ENCODE data around the gene ELOVL3. TPM values are rescaled to one million over a fixed set of nuclear protein-coding genes. Genes with fewer than 3 reads are reported as not detected.

Gene ELOVL3
- total RNA-seq, 1 donor from 2014 or later, result 0.48 TPM

- no peak overlapping the region for H3K4me3 ChIP-seq (ENCODE audit: insufficient read depth, low read depth, low read length)
- TF ChIP-seq EZH2 (IDR thresholded peaks at IDR 0.05; ENCODE audit: insufficient read depth, low read length) (no peak), CTCF (IDR thresholded peaks at IDR 0.05; ENCODE audit: insufficient read depth, low read depth, low read length) (no peak)
- Mint-ChIP-seq H3K27ac (ENCODE audit: unreplicated experiment) (no peak overlapping the region), H3K36me3 (ENCODE audit: low read depth, unreplicated experiment) (peaks cover 4% of the 10 kb centered on the region), H3K9me3 (ENCODE audit: unreplicated experiment) (peaks cover 25% of the 10 kb centered on the region), H3K4me3 (ENCODE audit: unreplicated experiment) (no peak overlapping the region), H3K4me1 (ENCODE audit: low read depth, unreplicated experiment) (no peaks in the 10 kb centered on the region), H3K27me3 (ENCODE audit: low read depth, unreplicated experiment) (peaks cover 5% of the 10 kb centered on the region)
- no peaks in the 10 kb centered on the region for H3K79me2 ChIP-seq (ENCODE audit: insufficient read depth, low read length)
- peaks cover 5% of the 10 kb centered on the region for H3K9me3 ChIP-seq (ENCODE audit: insufficient read depth, low read depth, low read length)
- no peak overlapping the region for H3K9ac ChIP-seq (ENCODE audit: low read length)
- no peak overlapping the region for H3K27ac ChIP-seq (ENCODE audit: low read depth, low read length)
- no peak overlapping the region for H2AFZ ChIP-seq (ENCODE audit: low read depth, low read length)
- DNase-seq (ENCODE audit: low read depth), result no peak
- H3K27me3 ChIP-seq (ENCODE audit: insufficient read depth, low read length), result no peaks in the 10 kb centered on the region
- no peaks in the 10 kb centered on the region for H4K20me1 ChIP-seq (ENCODE audit: insufficient read depth, low read length)
- no peak overlapping the region for H3K4me2 ChIP-seq (ENCODE audit: low read length)
- FAIRE-seq, result no peak
- no peaks in the 10 kb centered on the region for H3K36me3 ChIP-seq (ENCODE audit: insufficient read depth, low read length)
- H3K4me1 ChIP-seq (ENCODE audit: insufficient read depth, low read length), result no peaks in the 10 kb centered on the region
Observed at GRCh38 chr10:102185272-102185671, 40.8 kb upstream of the ELOVL3 start.

GRCh38 chr10:102185811-102186527, 40.1 kb upstream of the ELOVL3 start:
- no peaks in the 10 kb centered on the region for H3K27me3 ChIP-seq (ENCODE audit: insufficient read depth, low read length)
- no peak overlapping the region for H3K4me3 Mint-ChIP-seq (ENCODE audit: unreplicated experiment)
- H3K4me2 ChIP-seq (ENCODE audit: low read length), result no peak overlapping the region
- no peak overlapping the region for H3K27ac ChIP-seq (ENCODE audit: low read depth, low read length)
- H3K79me2 ChIP-seq (ENCODE audit: insufficient read depth, low read length), result no peaks in the 10 kb centered on the region
- H3K27ac Mint-ChIP-seq (ENCODE audit: unreplicated experiment), result no peak overlapping the region
- H3K9ac ChIP-seq (ENCODE audit: low read length), result no peak overlapping the region
- no peak for TF ChIP-seq EZH2 (IDR thresholded peaks at IDR 0.05; ENCODE audit: insufficient read depth, low read length)
- no peak for TF ChIP-seq CTCF (IDR thresholded peaks at IDR 0.05; ENCODE audit: insufficient read depth, low read depth, low read length)
- no peaks in the 10 kb centered on the region for H3K4me1 Mint-ChIP-seq (ENCODE audit: low read depth, unreplicated experiment)
- H3K36me3 ChIP-seq (ENCODE audit: insufficient read depth, low read length), result no peaks in the 10 kb centered on the region
- DNase-seq (ENCODE audit: low read depth), result no peak
- no peaks in the 10 kb centered on the region for H4K20me1 ChIP-seq (ENCODE audit: insufficient read depth, low read length)
- no peak overlapping the region for H3K4me3 ChIP-seq (ENCODE audit: insufficient read depth, low read depth, low read length)
- peaks cover 5% of the 10 kb centered on the region for H3K9me3 ChIP-seq (ENCODE audit: insufficient read depth, low read depth, low read length)
- no peak for FAIRE-seq
- no peaks in the 10 kb centered on the region for H3K4me1 ChIP-seq (ENCODE audit: insufficient read depth, low read length)
- peaks cover 25% of the 10 kb centered on the region for H3K9me3 Mint-ChIP-seq (ENCODE audit: unreplicated experiment)
- H3K27me3 Mint-ChIP-seq (ENCODE audit: low read depth, unreplicated experiment), result peaks cover 5% of the 10 kb centered on the region
- H2AFZ ChIP-seq (ENCODE audit: low read depth, low read length), result no peak overlapping the region
- peaks cover 4% of the 10 kb centered on the region for H3K36me3 Mint-ChIP-seq (ENCODE audit: low read depth, unreplicated experiment)

GRCh38 chr10:102188298-102188940, 37.7 kb upstream of the ELOVL3 start:
- FAIRE-seq, result no peak
- TF ChIP-seq EZH2 (IDR thresholded peaks at IDR 0.05; ENCODE audit: insufficient read depth, low read length), result no peak
- TF ChIP-seq CTCF (IDR thresholded peaks at IDR 0.05; ENCODE audit: insufficient read depth, low read depth, low read length), result no peak
- Histone ChIP-seq H3K79me2 (ENCODE audit: insufficient read depth, low read length) (no peaks in the 10 kb centered on the region), H3K4me1 (ENCODE audit: insufficient read depth, low read length) (no peaks in the 10 kb centered on the region), H3K4me2 (ENCODE audit: low read length) (no peak overlapping the region), H3K4me3 (ENCODE audit: insufficient read depth, low read depth, low read length) (no peak overlapping the region), H3K27me3 (ENCODE audit: insufficient read depth, low read length) (no peaks in the 10 kb centered on the region), H3K36me3 (ENCODE audit: insufficient read depth, low read length) (no peaks in the 10 kb centered on the region), H4K20me1 (ENCODE audit: insufficient read depth, low read length) (no peaks in the 10 kb centered on the region), H2AFZ (ENCODE audit: low read depth, low read length) (no peak overlapping the region), H3K27ac (ENCODE audit: low read depth, low read length) (no peak overlapping the region), H3K9me3 (ENCODE audit: insufficient read depth, low read depth, low read length) (peaks cover 15% of the 10 kb centered on the region), H3K9ac (ENCODE audit: low read length) (no peak overlapping the region)
- DNase-seq (ENCODE audit: low read depth), result no peak
- no peak overlapping the region for H3K27ac Mint-ChIP-seq (ENCODE audit: unreplicated experiment)
- H3K9me3 Mint-ChIP-seq (ENCODE audit: unreplicated experiment), result peaks cover 44% of the 10 kb centered on the region
- H3K27me3 Mint-ChIP-seq (ENCODE audit: low read depth, unreplicated experiment), result peaks cover 5% of the 10 kb centered on the region
- peaks cover 4% of the 10 kb centered on the region for H3K36me3 Mint-ChIP-seq (ENCODE audit: low read depth, unreplicated experiment)
- no peak overlapping the region for H3K4me3 Mint-ChIP-seq (ENCODE audit: unreplicated experiment)
- H3K4me1 Mint-ChIP-seq (ENCODE audit: low read depth, unreplicated experiment), result no peaks in the 10 kb centered on the region

Data from astrocyte (in vitro differentiated cells and primary cell).